Measurements from ENCODE around the gene NSMCE1.

DNA sequence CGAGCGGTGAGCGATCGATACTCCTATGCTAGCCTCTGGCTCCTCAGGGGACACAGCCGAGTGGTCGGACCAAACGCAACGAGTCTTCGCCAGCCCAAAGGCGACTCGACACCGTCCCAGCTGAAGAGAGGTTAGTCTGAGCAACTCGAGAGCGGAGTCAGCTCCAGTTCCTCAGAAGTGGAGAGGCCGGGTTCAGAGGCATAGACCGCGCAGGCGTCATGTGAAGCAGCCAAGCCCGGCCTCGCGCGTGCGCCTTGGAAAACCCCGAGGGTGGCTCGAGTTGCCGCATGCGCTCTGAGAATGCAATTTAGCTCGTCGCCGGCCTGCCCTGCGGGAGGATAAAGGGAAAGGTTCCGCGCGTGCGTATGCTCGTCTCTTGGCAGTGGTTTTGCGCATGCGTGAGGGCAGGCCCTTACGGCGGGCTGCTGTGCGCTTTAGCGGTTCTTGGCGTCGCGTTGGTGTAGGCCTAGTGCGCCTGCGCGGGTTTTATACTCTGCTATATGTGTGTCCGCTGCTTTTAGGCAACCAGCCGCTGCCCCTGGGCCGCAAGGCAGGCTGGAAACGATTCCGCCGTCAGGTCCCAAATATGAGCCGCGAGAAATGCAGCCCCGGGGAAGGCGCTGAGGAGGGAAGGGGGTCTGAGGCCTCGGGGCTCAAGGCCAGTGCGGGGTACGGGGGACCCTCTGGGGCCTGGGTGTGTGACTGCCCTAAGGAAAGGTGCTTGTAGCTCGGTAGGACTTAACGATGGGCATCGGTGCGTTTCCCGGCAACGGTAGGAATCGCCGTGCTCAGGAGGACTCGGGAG, 64.9 kb downstream of the NSMCE1 start, which contains the start of gene KDM8:
- TF ChIP-seq CTCF (conservative IDR thresholded peaks at IDR 0.05; ENCODE audit: low read depth, low read length): no peak
- TF ChIP-seq EZH2 (IDR thresholded peaks at IDR 0.05; ENCODE audit: borderline replicate concordance, low read depth, low read length, poor library complexity, severe bottlenecking): no peak

Data from A673 (cell line).